Smooth muscle cell (in vitro differentiated cells): Measurements from ENCODE around the gene HAPLN1. TPM values are rescaled to one million over a fixed set of nuclear protein-coding genes. Genes with fewer than 3 reads are reported as not detected.

ENCODE experiments used
- DNase-seq: peaks from one replicate; lab custom pipeline; 2025; ENCODE audit not compliant: unreplicated experiment; lab: John Stamatoyannopoulos, UW
- H2AFZ ChIP-seq: fragments of 200-600 bp; sonication (generic); 2 replicates; pipeline ENCODE4 v1.6.0; 2016; ENCODE audit warnings: antibody characterized with exemption, low read depth, mild to moderate bottlenecking
- H3F3A ChIP-seq: fragments of 200-600 bp; sonication (generic); 2 replicates; pipeline ENCODE4 v1.6.0; 2017; ENCODE audit warnings: antibody characterized with exemption, low read depth
- H3K27ac ChIP-seq: fragments of 200-600 bp; sonication (generic); 2 replicates; pipeline ENCODE4 v1.5.1; 2016; ENCODE audit warnings: low read depth, mild to moderate bottlenecking
- H3K27me3 ChIP-seq: fragments of 200-600 bp; sonication (generic); 2 replicates; pipeline ENCODE4 v1.6.1; 2016; ENCODE audit warnings: low read depth, mild to moderate bottlenecking
- H3K36me3 ChIP-seq: fragments of 200-600 bp; sonication (generic); 2 replicates; pipeline ENCODE4 v1.5.1; 2016; ENCODE audit warnings: low read depth
- H3K4me1 ChIP-seq: fragments of 200-600 bp; sonication (generic); 2 replicates; pipeline ENCODE4 v1.5.1; 2016; ENCODE audit warnings: low read depth
- H3K4me2 ChIP-seq: fragments of 200-600 bp; sonication (generic); 2 replicates; pipeline ENCODE4 v1.6.0; 2016; ENCODE audit warnings: mild to moderate bottlenecking
- H3K4me3 ChIP-seq: fragments of 200-600 bp; sonication (generic); 2 replicates; pipeline ENCODE4 v1.5.1; 2016; ENCODE audit warnings: mild to moderate bottlenecking
- H3K79me2 ChIP-seq: fragments of 200-600 bp; sonication (generic); 2 replicates; pipeline ENCODE4 v1.6.0; 2016; ENCODE audit warnings: low read depth, mild to moderate bottlenecking
- H3K9ac ChIP-seq: fragments of 200-600 bp; sonication (generic); 2 replicates; pipeline ENCODE4 v1.6.0; 2016; ENCODE audit warnings: low read depth
- H3K9me3 ChIP-seq: fragments of 200-600 bp; sonication (generic); replicated peaks from 2 replicates; pipeline ENCODE4 v1.5.1; 2016; ENCODE audit warnings: low read depth
- H4K20me1 ChIP-seq: fragments of 200-600 bp; sonication (generic); 2 replicates; pipeline ENCODE4 v1.6.0; 2016; ENCODE audit warnings: low read depth
- CTCF ChIP-seq: fragments of 200-600 bp; sonication (generic); IDR thresholded peaks from 2 replicates; pipeline ENCODE4 v1.5.1; 2017; ENCODE audit warnings: borderline replicate concordance, mild to moderate bottlenecking, antibody characterized with exemption; ENCODE audit not compliant: insufficient read depth, poor library complexity, severe bottlenecking
- WGBS: methylation state at CpG from one replicate; pipeline ENCODE4 v1.1.7; 2016; ENCODE audit warnings: low lambda C conversion rate; 5-methylcytosine and 5-hydroxymethylcytosine counted together
- polyA plus RNA-seq: library from polyadenylated mRNA; unstranded; fragments of >200 nt; fragmentation: Nextera tagmentation; extraction: Ambion mirVana; gene quantifications from 2 replicates; pipeline ENCODE4 v1.2.1, GENCODE V29; 2016
- total RNA-seq: library from RNA; depleted of rRNA; stranded (reverse); fragments of >200 nt; gene quantifications from 2 replicates; pipeline ENCODE4 v1.2.3, GENCODE V29; 2014

The HAPLN1 gene
- total and polyA plus RNA-seq, 2 experiments from 2014 or later: 69.8 to 119 TPM

GRCh38 chr5:83718936-83719495 is 1.6 kb downstream of the HAPLN1 start:
- Histone ChIP-seq H2AFZ (peak overlapping the region; percentile 90), H3F3A (no peaks in the 10 kb centered on the region), H3K36me3 (no peaks in the 10 kb centered on the region), H3K9ac (peak overlapping the region; percentile 6), H4K20me1 (no peaks in the 10 kb centered on the region), H3K27me3 (no peaks in the 10 kb centered on the region), H3K27ac (peak overlapping the region; percentile 36), H3K4me2 (peak overlapping the region; percentile 86), H3K4me1 (peaks cover 31% of the 10 kb centered on the region), H3K4me3 (peak overlapping the region; percentile 68), H3K9me3 (no peaks in the 10 kb centered on the region), H3K79me2 (peaks cover 42% of the 10 kb centered on the region)
- DNase-seq: no peak
- no peak for TF ChIP-seq CTCF
- 22% methylated on average over 2 of the region's 2 CpGs for WGBS

GRCh38 chr5:83718195-83718825 is 2.3 kb downstream of the HAPLN1 start:
- Histone ChIP-seq H3K27ac (peak overlapping the region; percentile 36), H4K20me1 (no peaks in the 10 kb centered on the region), H3K4me1 (peaks cover 30% of the 10 kb centered on the region), H3F3A (no peaks in the 10 kb centered on the region), H3K9me3 (no peaks in the 10 kb centered on the region), H3K4me2 (peak overlapping the region; percentile 86), H3K36me3 (no peaks in the 10 kb centered on the region), H3K4me3 (peak overlapping the region; percentile 68), H2AFZ (peak overlapping the region; percentile 90), H3K79me2 (peaks cover 48% of the 10 kb centered on the region), H3K27me3 (no peaks in the 10 kb centered on the region), H3K9ac (peak overlapping the region; percentile 6)
- no peak for DNase-seq
- TF ChIP-seq CTCF: peak; percentile 87
- WGBS: 2% methylated on average over 6 of the region's 6 CpGs

GRCh38 chr5:83715236-83716065 is 5.2 kb downstream of the HAPLN1 start:
- Histone ChIP-seq H3K79me2 (peaks cover 69% of the 10 kb centered on the region), H3F3A (no peaks in the 10 kb centered on the region), H3K4me1 (peaks cover 18% of the 10 kb centered on the region), H2AFZ (no peak overlapping the region), H3K36me3 (no peaks in the 10 kb centered on the region), H3K27me3 (no peaks in the 10 kb centered on the region), H3K27ac (no peak overlapping the region), H3K9ac (no peak overlapping the region), H3K4me2 (no peak overlapping the region), H4K20me1 (no peaks in the 10 kb centered on the region), H3K9me3 (no peaks in the 10 kb centered on the region), H3K4me3 (no peak overlapping the region)
- 78% methylated on average over 4 of the region's 4 CpGs for WGBS
- DNase-seq: no peak
- no peak for TF ChIP-seq CTCF
